ENCODE results near the gene VAMP5. TPM values are rescaled to one million over a fixed set of nuclear protein-coding genes. Genes with fewer than 3 reads are reported as not detected.

VAMP5 gene
- total and polyA plus RNA-seq, 10 of the 15 experiments (the other 5 are each of a cell fraction or from before 2014, with no cell fraction given), result 3.8 to 52.7 (median 24.1) TPM

- peak; percentile 56 for TF ChIP-seq E2F4 (IDR thresholded peaks at IDR 0.05; ENCODE audit: low read depth, low read length)
- TF ChIP-seq BHLHE40 (IDR thresholded peaks at IDR 0.05; ENCODE audit: borderline replicate concordance in 1 of 2, low read depth in 2 of 2, low read length in 1 of 2), result peak; percentile 98
- peak; percentile 100 for TF ChIP-seq POLR2AphosphoS5 (IDR thresholded peaks at IDR 0.05; ENCODE audit: low read length)
- TF ChIP-seq FOXM1 (IDR thresholded peaks at IDR 0.05; ENCODE audit: low read depth, low read length), result peak; percentile 17; the same call in 1 of the 2 replicates
- peak; percentile 78 for TF ChIP-seq SMAD1 (IDR thresholded peaks at IDR 0.05; ENCODE audit: low read depth, partially characterized antibody)
- TF ChIP-seq BCL3 (IDR thresholded peaks at IDR 0.05; ENCODE audit: borderline replicate concordance, insufficient read depth, low read depth, low read length, poor library complexity, severe bottlenecking), result peak; percentile 61
- TF ChIP-seq EGR1 (IDR thresholded peaks at IDR 0.05; ENCODE audit: borderline replicate concordance in 1 of 2, low read depth in 2 of 2, low read length in 2 of 2), result peak in 1 of 2 experiments; percentile 24; a peak in 1 of 3 replicates
- 0 out of 2 replicates have a peak, but pooled peaks have one; percentile 11 for TF ChIP-seq MEF2A (IDR thresholded peaks at IDR 0.05; ENCODE audit: insufficient read depth, low read depth, low read length)
- no peak for TF ChIP-seq ZBTB40 (IDR thresholded peaks at IDR 0.05; ENCODE audit: borderline replicate concordance)
- no peak; the same call in 1 of the 2 replicates for TF ChIP-seq MTA3 (IDR thresholded peaks at IDR 0.05; ENCODE audit: borderline replicate concordance, low read length)
- TF ChIP-seq BRCA1 (IDR thresholded peaks at IDR 0.05; ENCODE audit: low read depth, low read length), result no peak
- TF ChIP-seq SPI1 (IDR thresholded peaks at IDR 0.05; ENCODE audit: borderline replicate concordance, insufficient read depth, low read depth, low read length), result no peak; the same call in 1 of the 2 replicates
- TF ChIP-seq ZNF384 (IDR thresholded peaks at IDR 0.05; ENCODE audit: borderline replicate concordance, low read depth, low read length), result no peak
- TF ChIP-seq RELB (IDR thresholded peaks at IDR 0.05; ENCODE audit: low read depth), result peak; percentile 94
- peak; percentile 66; the same call in 1 of the 2 replicates for TF ChIP-seq NFYB (IDR thresholded peaks at IDR 0.05; ENCODE audit: insufficient read depth, low read depth, low read length)
Measured at GRCh38 chr2:85538507-85539360, 45.5 kb upstream of the VAMP5 start, which contains the start of gene MAT2A (continued).

Data from GM12878 (cell line).